ENCODE measurements around the gene LPIN1. TPM values are rescaled to one million over a fixed set of nuclear protein-coding genes. Genes with fewer than 3 reads are reported as not detected.

Gene LPIN1
- total and polyA plus RNA-seq, 2 of the 13 experiments (the other 11 are each of a cell fraction or from before 2014, with no cell fraction given): 9.7 to 19.4 TPM

DNA sequence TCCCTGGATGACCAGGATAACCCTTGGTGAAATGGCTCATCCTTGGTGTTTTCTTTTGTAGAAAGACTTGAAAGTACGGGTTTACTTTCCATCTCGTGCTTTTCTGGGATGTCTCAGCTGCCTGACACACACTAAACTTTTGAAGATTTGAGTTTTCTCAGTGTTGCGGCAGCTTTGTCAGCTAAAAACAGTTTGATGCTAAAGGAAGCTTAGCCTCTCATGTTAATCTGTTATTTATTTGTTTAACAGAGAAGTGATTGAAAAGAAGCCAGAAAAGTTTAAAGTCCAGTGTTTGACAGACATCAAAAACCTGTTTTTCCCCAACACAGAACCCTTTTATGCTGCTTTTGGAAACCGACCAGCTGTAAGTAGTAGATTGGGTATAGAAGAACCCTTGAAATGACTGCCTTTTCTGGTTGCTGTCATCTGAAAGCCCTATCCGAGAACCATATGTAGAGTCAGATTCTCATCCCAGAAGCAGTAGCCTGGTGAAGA, 72.8 kb downstream of the LPIN1 start (continued):
- TF ChIP-seq NCOR1 (IDR thresholded peaks at IDR 0.05; ENCODE audit: borderline replicate concordance, low read length) (peak; percentile 91; the same call in 1 of the 2 replicates), TMF1 (CRISPR knock-in tag; IDR thresholded peaks at IDR 0.05; ENCODE audit: low read depth) (no peak), IRX3 (CRISPR knock-in tag; IDR thresholded peaks at IDR 0.05; ENCODE audit: borderline replicate concordance, low read depth) (no peak), XRCC5 (optimal IDR thresholded peaks at IDR 0.05; ENCODE audit: low read length) (peak; percentile 65), ZNF552 (CRISPR knock-in tag; IDR thresholded peaks at IDR 0.05; ENCODE audit: borderline replicate concordance) (no peak), KMT2B (CRISPR knock-in tag; IDR thresholded peaks at IDR 0.05) (peak; percentile 49; the same call in 1 of the 2 replicates), STAG1 (CRISPR knock-in tag; IDR thresholded peaks at IDR 0.05) (peak; percentile 2; the same call in 1 of the 2 replicates), ZNF720 (CRISPR knock-in tag; IDR thresholded peaks at IDR 0.05) (no peak), TRIM24 (CRISPR knock-in tag; IDR thresholded peaks at IDR 0.05) (no peak), HNF4G (IDR thresholded peaks at IDR 0.05; ENCODE audit: borderline replicate concordance, low read depth, low read length) (peak; percentile 47; the same call in 1 of the 2 replicates), HNF4G (CRISPR knock-in tag; IDR thresholded peaks at IDR 0.05; ENCODE audit: borderline replicate concordance, low read depth) (peak; percentile 77; the same call in 1 of the 2 replicates), KDM6A (CRISPR knock-in tag; IDR thresholded peaks at IDR 0.05; ENCODE audit: low read depth) (peak; percentile 92), ISL2 (CRISPR knock-in tag; IDR thresholded peaks at IDR 0.05) (peak; percentile 96), SRSF9 (IDR thresholded peaks at IDR 0.05; ENCODE audit: borderline replicate concordance, insufficient read depth, low read depth, low read length, poor library complexity, severe bottlenecking) (no peak), ZNF652 (CRISPR knock-in tag; IDR thresholded peaks at IDR 0.05; ENCODE audit: borderline replicate concordance, low read depth) (peak; percentile 42; the same call in 1 of the 2 replicates), TARDBP (CRISPR knock-in tag; IDR thresholded peaks at IDR 0.05) (peak; percentile 74), ZNF607 (CRISPR knock-in tag; IDR thresholded peaks at IDR 0.05; ENCODE audit: borderline replicate concordance) (no peak), ZFP1 (CRISPR knock-in tag; IDR thresholded peaks at IDR 0.05) (peak; percentile 67), REL (CRISPR knock-in tag; conservative IDR thresholded peaks at IDR 0.05) (no peak)
- TF ChIP-seq, protein P1, sequence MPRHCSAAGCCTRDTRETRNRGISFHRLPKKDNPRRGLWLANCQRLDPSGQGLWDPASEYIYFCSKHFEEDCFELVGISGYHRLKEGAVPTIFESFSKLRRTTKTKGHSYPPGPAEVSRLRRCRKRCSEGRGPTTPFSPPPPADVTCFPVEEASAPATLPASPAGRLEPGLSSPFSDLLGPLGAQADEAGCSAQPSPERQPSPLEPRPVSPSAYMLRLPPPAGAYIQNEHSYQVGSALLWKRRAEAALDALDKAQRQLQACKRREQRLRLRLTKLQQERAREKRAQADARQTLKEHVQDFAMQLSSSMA (CRISPR knock-in tag; IDR thresholded peaks at IDR 0.05): no peak
- TF ChIP-seq, protein P2, sequence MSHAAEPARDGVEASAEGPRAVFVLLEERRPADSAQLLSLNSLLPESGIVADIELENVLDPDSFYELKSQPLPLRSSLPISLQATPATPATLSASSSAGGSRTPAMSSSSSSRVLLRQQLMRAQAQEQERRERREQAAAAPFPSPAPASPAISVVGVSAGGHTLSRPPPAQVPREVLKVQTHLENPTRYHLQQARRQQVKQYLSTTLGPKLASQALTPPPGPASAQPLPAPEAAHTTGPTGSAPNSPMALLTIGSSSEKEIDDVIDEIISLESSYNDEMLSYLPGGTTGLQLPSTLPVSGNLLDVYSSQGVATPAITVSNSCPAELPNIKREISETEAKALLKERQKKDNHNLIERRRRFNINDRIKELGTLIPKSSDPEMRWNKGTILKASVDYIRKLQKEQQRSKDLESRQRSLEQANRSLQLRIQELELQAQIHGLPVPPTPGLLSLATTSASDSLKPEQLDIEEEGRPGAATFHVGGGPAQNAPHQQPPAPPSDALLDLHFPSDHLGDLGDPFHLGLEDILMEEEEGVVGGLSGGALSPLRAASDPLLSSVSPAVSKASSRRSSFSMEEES (CRISPR knock-in tag; IDR thresholded peaks at IDR 0.05): peak; percentile 96
- TF ChIP-seq, protein P3, sequence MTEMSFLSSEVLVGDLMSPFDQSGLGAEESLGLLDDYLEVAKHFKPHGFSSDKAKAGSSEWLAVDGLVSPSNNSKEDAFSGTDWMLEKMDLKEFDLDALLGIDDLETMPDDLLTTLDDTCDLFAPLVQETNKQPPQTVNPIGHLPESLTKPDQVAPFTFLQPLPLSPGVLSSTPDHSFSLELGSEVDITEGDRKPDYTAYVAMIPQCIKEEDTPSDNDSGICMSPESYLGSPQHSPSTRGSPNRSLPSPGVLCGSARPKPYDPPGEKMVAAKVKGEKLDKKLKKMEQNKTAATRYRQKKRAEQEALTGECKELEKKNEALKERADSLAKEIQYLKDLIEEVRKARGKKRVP (CRISPR knock-in tag; IDR thresholded peaks at IDR 0.05): peak in 1 of 2 experiments; percentile 89; a peak in 2 of 4 replicates
- TF ChIP-seq, protein P4, sequence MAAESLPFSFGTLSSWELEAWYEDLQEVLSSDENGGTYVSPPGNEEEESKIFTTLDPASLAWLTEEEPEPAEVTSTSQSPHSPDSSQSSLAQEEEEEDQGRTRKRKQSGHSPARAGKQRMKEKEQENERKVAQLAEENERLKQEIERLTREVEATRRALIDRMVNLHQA (CRISPR knock-in tag; IDR thresholded peaks at IDR 0.05): no peak
- TF ChIP-seq, protein P5, sequence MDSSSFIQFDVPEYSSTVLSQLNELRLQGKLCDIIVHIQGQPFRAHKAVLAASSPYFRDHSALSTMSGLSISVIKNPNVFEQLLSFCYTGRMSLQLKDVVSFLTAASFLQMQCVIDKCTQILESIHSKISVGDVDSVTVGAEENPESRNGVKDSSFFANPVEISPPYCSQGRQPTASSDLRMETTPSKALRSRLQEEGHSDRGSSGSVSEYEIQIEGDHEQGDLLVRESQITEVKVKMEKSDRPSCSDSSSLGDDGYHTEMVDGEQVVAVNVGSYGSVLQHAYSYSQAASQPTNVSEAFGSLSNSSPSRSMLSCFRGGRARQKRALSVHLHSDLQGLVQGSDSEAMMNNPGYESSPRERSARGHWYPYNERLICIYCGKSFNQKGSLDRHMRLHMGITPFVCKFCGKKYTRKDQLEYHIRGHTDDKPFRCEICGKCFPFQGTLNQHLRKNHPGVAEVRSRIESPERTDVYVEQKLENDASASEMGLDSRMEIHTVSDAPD (CRISPR knock-in tag; IDR thresholded peaks at IDR 0.05): no peak
- TF ChIP-seq, protein P6, sequence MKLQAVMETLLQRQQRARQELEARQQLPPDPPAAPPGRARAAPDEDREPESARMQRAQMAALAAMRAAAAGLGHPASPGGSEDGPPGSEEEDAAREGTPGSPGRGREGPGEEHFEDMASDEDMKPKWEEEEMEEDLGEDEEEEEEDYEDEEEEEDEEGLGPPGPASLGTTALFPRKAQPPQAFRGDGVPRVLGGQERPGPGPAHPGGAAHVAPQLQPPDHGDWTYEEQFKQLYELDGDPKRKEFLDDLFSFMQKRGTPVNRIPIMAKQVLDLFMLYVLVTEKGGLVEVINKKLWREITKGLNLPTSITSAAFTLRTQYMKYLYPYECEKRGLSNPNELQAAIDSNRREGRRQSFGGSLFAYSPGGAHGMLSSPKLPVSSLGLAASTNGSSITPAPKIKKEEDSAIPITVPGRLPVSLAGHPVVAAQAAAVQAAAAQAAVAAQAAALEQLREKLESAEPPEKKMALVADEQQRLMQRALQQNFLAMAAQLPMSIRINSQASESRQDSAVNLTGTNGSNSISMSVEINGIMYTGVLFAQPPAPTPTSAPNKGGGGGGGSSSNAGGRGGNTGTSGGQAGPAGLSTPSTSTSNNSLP (IDR thresholded peaks at IDR 0.05; ENCODE audit: low read depth, low read length): peak; percentile 76
